H9 (cell line): ENCODE measurements around the gene ABCA4. TPM values are rescaled to one million over a fixed set of nuclear protein-coding genes. Genes with fewer than 3 reads are reported as not detected.

Experiments used
- DNase-seq: peaks from one replicate; pipeline ENCODE4 v3.0.0-alpha.2; 2017
- H2AFZ ChIP-seq: one replicate; pipeline ENCODE4 v1.6.1; 2013; ENCODE audit warnings: mild to moderate bottlenecking, low read length, control low read depth, moderate library complexity
- H2AK5ac ChIP-seq: 2 replicates; pipeline ENCODE4 v1.6.1; 2013; ENCODE audit warnings: low read length, control low read depth, mixed read lengths; ENCODE audit not compliant: insufficient read length
- H2BK120ac ChIP-seq: one replicate; pipeline ENCODE4 v1.6.1; 2013; ENCODE audit warnings: low read depth, mild to moderate bottlenecking, low read length, control low read depth, inconsistent platforms; ENCODE audit not compliant: poor library complexity, severe bottlenecking
- H2BK12ac ChIP-seq: 2 replicates; pipeline ENCODE4 v1.6.1; 2013; ENCODE audit warnings: low read length, control low read depth, mixed read lengths, low read depth; ENCODE audit not compliant: insufficient read length
- H2BK15ac ChIP-seq: 2 replicates; pipeline ENCODE4 v1.6.1; 2013; ENCODE audit warnings: low read depth, low read length, control low read depth
- H2BK20ac ChIP-seq: one replicate; pipeline ENCODE4 v1.6.1; 2013; ENCODE audit warnings: low read depth, mild to moderate bottlenecking, low read length, control low read depth, inconsistent platforms; ENCODE audit not compliant: poor library complexity, severe bottlenecking
- H2BK5ac ChIP-seq: 2 replicates; pipeline ENCODE4 v1.6.1; 2013; ENCODE audit warnings: low read length, control low read depth, mixed read lengths; ENCODE audit not compliant: insufficient read length
- H3K14ac ChIP-seq: 2 replicates; pipeline ENCODE4 v1.6.1; 2013; ENCODE audit warnings: low read length, control low read depth; ENCODE audit not compliant: insufficient read depth
- H3K18ac ChIP-seq: 2 replicates; pipeline ENCODE4 v1.6.1; 2013; ENCODE audit warnings: low read depth, mild to moderate bottlenecking, mixed read lengths, low read length, control low read depth; ENCODE audit not compliant: insufficient read length
- H3K23ac ChIP-seq: 2 replicates; pipeline ENCODE4 v1.6.1; 2013; ENCODE audit warnings: low read length, control low read depth, mixed read lengths, low read depth; ENCODE audit not compliant: insufficient read length
- H3K23me2 ChIP-seq: 2 replicates; pipeline ENCODE4 v1.6.1; 2013; ENCODE audit warnings: low read depth, mild to moderate bottlenecking, mixed read lengths, low read length, control low read depth; ENCODE audit not compliant: insufficient read length, poor library complexity, severe bottlenecking
- H3K27ac ChIP-seq: 2 replicates; pipeline ENCODE4 v1.5.1; 2013; ENCODE audit warnings: low read length, control low read depth, mixed read lengths, low read depth; ENCODE audit not compliant: insufficient read length
- H3K27me3 ChIP-seq: 2 replicates; pipeline ENCODE4 v1.6.1; 2013; ENCODE audit warnings: low read length, control low read depth, inconsistent platforms; ENCODE audit not compliant: insufficient read depth
- H3K4ac ChIP-seq: 2 replicates; pipeline ENCODE4 v1.6.1; 2013; ENCODE audit warnings: low read depth, mild to moderate bottlenecking, control low read depth, inconsistent platforms, low read length, moderate library complexity
- H3K4me1 ChIP-seq: 2 replicates; pipeline ENCODE4 v1.6.1; 2013; ENCODE audit warnings: low read length, control low read depth, inconsistent platforms; ENCODE audit not compliant: insufficient read depth
- H3K4me2 ChIP-seq: 2 replicates; pipeline ENCODE4 v1.6.1; 2013; ENCODE audit warnings: low read length, control low read depth, mixed read lengths; ENCODE audit not compliant: insufficient read length, insufficient read depth
- H3K56ac ChIP-seq: 2 replicates; pipeline ENCODE4 v1.6.1; 2013; ENCODE audit warnings: low read depth, mild to moderate bottlenecking, mixed read lengths, low read length, control low read depth; ENCODE audit not compliant: insufficient read length
- H3K79me1 ChIP-seq: 2 replicates; pipeline ENCODE4 v1.6.1; 2013; ENCODE audit warnings: low read depth, mild to moderate bottlenecking, moderate library complexity, low read length, control low read depth, inconsistent platforms; ENCODE audit not compliant: insufficient read depth, poor library complexity, severe bottlenecking
- H3K79me2 ChIP-seq: 2 replicates; pipeline ENCODE4 v1.6.1; 2013; ENCODE audit warnings: low read length, control low read depth, inconsistent platforms; ENCODE audit not compliant: insufficient read depth
- H3K9ac ChIP-seq: 2 replicates; pipeline ENCODE4 v1.6.1; 2013; ENCODE audit warnings: low read length, control low read depth, mixed read lengths; ENCODE audit not compliant: insufficient read length; ENCODE audit errors: extremely low read depth
- H3K9me3 ChIP-seq: one replicate; pipeline ENCODE4 v1.6.1; 2013; ENCODE audit warnings: low read depth, low read length, inconsistent platforms; ENCODE audit not compliant: control insufficient read depth
- H3T11ph ChIP-seq: one replicate; pipeline ENCODE4 v1.6.1; 2013; ENCODE audit warnings: mild to moderate bottlenecking, low read length, control low read depth, inconsistent platforms
- H4K20me1 ChIP-seq: one replicate; pipeline ENCODE4 v1.6.1; 2013; ENCODE audit not compliant: control insufficient read depth, insufficient read length, insufficient read depth
- H4K5ac ChIP-seq: 2 replicates; pipeline ENCODE4 v1.6.1; 2013; ENCODE audit warnings: low read depth, mild to moderate bottlenecking, mixed read lengths, low read length, control low read depth; ENCODE audit not compliant: insufficient read length
- H4K8ac ChIP-seq: replicated peaks from 2 replicates; pipeline ENCODE4 v1.6.1; 2013; ENCODE audit warnings: low read length, control low read depth, mixed read lengths, low read depth; ENCODE audit not compliant: insufficient read length
- H4K91ac ChIP-seq: 2 replicates; pipeline ENCODE4 v1.6.1; 2013; ENCODE audit warnings: low read depth, mild to moderate bottlenecking, moderate library complexity, mixed read lengths, low read length, control low read depth; ENCODE audit not compliant: insufficient read length
- H3K27ac Mint-ChIP-seq, 3 experiments: 2 replicates in 2 of 3; 3 replicates in 1 of 3; pipeline ENCODE4 v1.8.0; 2020 to 2021; ENCODE audit warnings: mixed read lengths in 3 of 3, mild to moderate bottlenecking in 1 of 3, moderate library complexity in 1 of 3
- H3K27me3 Mint-ChIP-seq: 2 replicates; pipeline ENCODE4 v1.8.0; 2021; ENCODE audit warnings: low read depth, mild to moderate bottlenecking, moderate library complexity, mixed read lengths
- H3K36me3 Mint-ChIP-seq, 3 experiments: 2 replicates in 2 of 3; 3 replicates in 1 of 3; pipeline ENCODE4 v1.8.0; 2020 to 2021; ENCODE audit warnings: low read depth in 3 of 3, mixed read lengths in 3 of 3; ENCODE audit not compliant: insufficient read depth in 1 of 3
- H3K4me1 Mint-ChIP-seq, 2 experiments: 2 replicates each; pipeline ENCODE4 v1.8.0; 2020; ENCODE audit warnings: mixed read lengths in 2 of 2
- H3K4me3 Mint-ChIP-seq, 2 experiments: 2 replicates in 1 of 2; 3 replicates in 1 of 2; pipeline ENCODE4 v1.8.0; 2020 to 2021; ENCODE audit warnings: mild to moderate bottlenecking in 2 of 2, mixed read lengths in 2 of 2, moderate library complexity in 1 of 2
- H3K9me3 Mint-ChIP-seq, 2 experiments: 2 replicates in 1 of 2; 3 replicates in 1 of 2; pipeline ENCODE4 v1.8.0; 2020; ENCODE audit warnings: mild to moderate bottlenecking in 2 of 2, mixed read lengths in 2 of 2, moderate library complexity in 1 of 2
- WGBS: extraction: QIAGEN DNeasy Blood & Tissue Kit; methylation state at CpG from one replicate; pipeline ENCODE4 v1.1.7; 2013; ENCODE audit warnings: missing lambda C conversion rate, low lambda C conversion rate, mixed read lengths; ENCODE audit not compliant: insufficient read length; ENCODE audit errors: extremely low coverage; 5-methylcytosine and 5-hydroxymethylcytosine counted together
- total RNA-seq: library from RNA; stranded (reverse); gene quantifications from 2 replicates; pipeline ENCODE4 v1.2.1, GENCODE V29; 2021
- TF ChIP-seq, protein P1 (sequence below): fragments of 200-600 bp; sonication (generic); conservative IDR thresholded peaks from 3 replicates; pipeline ENCODE4 v1.8.0; 2021; ENCODE audit warnings: antibody characterized with exemption, mild to moderate bottlenecking

Gene ABCA4
- total RNA-seq, 1 experiment from 2014 or later = not detected

DNA sequence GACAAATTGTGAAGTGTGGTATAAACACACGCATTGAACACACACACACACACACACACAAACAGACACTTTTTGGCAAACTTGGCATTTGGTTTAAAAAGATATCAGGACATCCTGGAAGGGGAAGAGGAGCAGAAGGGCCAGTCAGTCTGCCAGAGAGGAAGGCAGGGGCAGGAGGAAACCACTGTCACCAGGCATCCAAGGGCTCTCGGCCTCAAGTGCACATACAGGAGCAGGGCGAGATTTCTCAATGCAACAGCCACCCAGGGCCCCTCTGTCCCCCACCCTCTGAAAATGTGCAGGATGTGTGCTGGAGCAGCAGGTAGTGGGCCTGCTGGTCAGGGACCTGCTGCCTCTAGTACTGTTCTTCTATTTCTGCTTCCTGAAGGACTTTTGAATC lies 71.2 kb downstream of the ABCA4 start:
- no peaks in the 10 kb centered on the region for H4K20me1 ChIP-seq
- no CpG with 5 or more reads among the region's 3 CpGs for WGBS
- peaks cover 16% of the 10 kb centered on the region for H3K27me3 Mint-ChIP-seq
- TF ChIP-seq, protein P1, sequence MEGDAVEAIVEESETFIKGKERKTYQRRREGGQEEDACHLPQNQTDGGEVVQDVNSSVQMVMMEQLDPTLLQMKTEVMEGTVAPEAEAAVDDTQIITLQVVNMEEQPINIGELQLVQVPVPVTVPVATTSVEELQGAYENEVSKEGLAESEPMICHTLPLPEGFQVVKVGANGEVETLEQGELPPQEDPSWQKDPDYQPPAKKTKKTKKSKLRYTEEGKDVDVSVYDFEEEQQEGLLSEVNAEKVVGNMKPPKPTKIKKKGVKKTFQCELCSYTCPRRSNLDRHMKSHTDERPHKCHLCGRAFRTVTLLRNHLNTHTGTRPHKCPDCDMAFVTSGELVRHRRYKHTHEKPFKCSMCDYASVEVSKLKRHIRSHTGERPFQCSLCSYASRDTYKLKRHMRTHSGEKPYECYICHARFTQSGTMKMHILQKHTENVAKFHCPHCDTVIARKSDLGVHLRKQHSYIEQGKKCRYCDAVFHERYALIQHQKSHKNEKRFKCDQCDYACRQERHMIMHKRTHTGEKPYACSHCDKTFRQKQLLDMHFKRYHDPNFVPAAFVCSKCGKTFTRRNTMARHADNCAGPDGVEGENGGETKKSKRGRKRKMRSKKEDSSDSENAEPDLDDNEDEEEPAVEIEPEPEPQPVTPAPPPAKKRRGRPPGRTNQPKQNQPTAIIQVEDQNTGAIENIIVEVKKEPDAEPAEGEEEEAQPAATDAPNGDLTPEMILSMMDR = no peak
- H3K56ac ChIP-seq = no peak overlapping the region
- H3K4me3 Mint-ChIP-seq = no peak overlapping the region
- no peak overlapping the region for H4K91ac ChIP-seq
- no peaks in the 10 kb centered on the region for H3K27me3 ChIP-seq
- H3K36me3 Mint-ChIP-seq = no peaks in the 10 kb centered on the region; a peak in 2 of 7 replicates
- H3K23me2 ChIP-seq = no peaks in the 10 kb centered on the region
- H3K79me2 ChIP-seq = no peaks in the 10 kb centered on the region
- H3K27ac ChIP-seq = no peak overlapping the region
- H3T11ph ChIP-seq = no peak overlapping the region
- H3K4me1 Mint-ChIP-seq = peaks cover 55 to 59% of the 10 kb centered on the region in 2 experiments
- H3K9ac ChIP-seq = no peak overlapping the region
- H3K79me1 ChIP-seq = no peaks in the 10 kb centered on the region
- no peak overlapping the region for H3K27ac Mint-ChIP-seq
- no peak overlapping the region for H3K14ac ChIP-seq
- H4K8ac ChIP-seq = no peak overlapping the region
- H3K23ac ChIP-seq = no peak overlapping the region
- H2BK20ac ChIP-seq = no peak overlapping the region
- H3K4me1 ChIP-seq = peaks cover 5% of the 10 kb centered on the region; the same call in 1 of the 2 replicates
- H4K5ac ChIP-seq = no peak overlapping the region
- H2BK12ac ChIP-seq = no peak overlapping the region
- H2AK5ac ChIP-seq = no peak overlapping the region
- H2BK120ac ChIP-seq = no peak overlapping the region
- H2BK15ac ChIP-seq = no peak overlapping the region
- H3K18ac ChIP-seq = no peak overlapping the region
- no peak overlapping the region for H2AFZ ChIP-seq
- no peak overlapping the region for H2BK5ac ChIP-seq
- no peaks in the 10 kb centered on the region; a peak in 2 of 5 replicates for H3K9me3 Mint-ChIP-seq
- H3K4ac ChIP-seq = no peak overlapping the region
- no peak overlapping the region for H3K4me2 ChIP-seq
- no peaks in the 10 kb centered on the region for H3K9me3 ChIP-seq
- no peak for DNase-seq
